Stomach (tissue), 9 donors: ENCODE data around the gene FASTKD3. TPM values are rescaled to one million over a fixed set of nuclear protein-coding genes. Genes with fewer than 3 reads are reported as not detected.

Source experiments
- DNase-seq, 2 donors: peaks; one replicate each; pipeline versions ENCODE4 v3.0.0 to v3.0.0-alpha.2; 2013 to 2019
- H3K27ac ChIP-seq, 5 donors: fragments of 200-600 bp in 4 of 5; sonication (generic) in 4 of 5; one replicate each; pipeline ENCODE4 v1.5.1; 2013 to 2019; ENCODE audit warnings: mild to moderate bottlenecking in 1 of 5, moderate library complexity in 1 of 5
- H3K27me3 ChIP-seq, 3 donors: fragments of 200-600 bp; sonication (generic); one replicate each; pipeline ENCODE4 v1.5.1; 2017 to 2019; ENCODE audit warnings: mixed run types in 1 of 3
- H3K36me3 ChIP-seq, 4 donors: fragments of 200-600 bp; sonication (generic); 1 replicate in 3 of 4; 2 replicates in 1 of 4; pipeline ENCODE4 v1.5.1; 2016 to 2019
- H3K4me1 ChIP-seq, 4 donors: fragments of 200-600 bp; sonication (generic); one replicate each; pipeline ENCODE4 v1.5.1; 2016 to 2019
- H3K4me3 ChIP-seq, 4 donors: fragments of 200-600 bp; sonication (generic) in 3 of 4; one replicate each; pipeline ENCODE4 v1.5.1; 2016 to 2019; ENCODE audit warnings: mild to moderate bottlenecking in 1 of 4
- H3K9me3 ChIP-seq, 4 donors: fragments of 200-600 bp; sonication (generic); one replicate each; pipeline ENCODE4 v1.5.1; 2016 to 2019
- EP300 ChIP-seq: sonication (generic); formaldehyde crosslinking; IDR thresholded peaks from one replicate; pipeline ENCODE4 v1.6.1; 2017; ENCODE audit warnings: antibody characterized with exemption
- POLR2A ChIP-seq, 4 donors: fragments of 450-650 bp; IDR thresholded peaks; one replicate each; pipeline ENCODE4 v1.6.1; 2016; ENCODE audit warnings: antibody characterized with exemption in 4 of 4, control low read depth in 2 of 4, mild to moderate bottlenecking in 1 of 4, moderate library complexity in 1 of 4
- POLR2AphosphoS5 ChIP-seq, 3 donors: sonication (generic); formaldehyde crosslinking; IDR thresholded peaks; one replicate each; pipeline ENCODE4 v1.6.1; 2016; ENCODE audit warnings: antibody characterized with exemption in 3 of 3
- WGBS, 5 donors: extraction: QIAGEN DNeasy Blood & Tissue Kit in 3 of 5; methylation state at CpG; one replicate each; pipeline versions ENCODE4 v1.1.5 to v1.1.7; 2013 to 2018; 5-methylcytosine and 5-hydroxymethylcytosine counted together
- intact Hi-C: fragments of 100-400 bp; cut with DNase I; formaldehyde crosslinking; loops from one replicate; pipeline ENCODE4 v1.15.1; 2023; ENCODE audit warnings: low total_unique reads
- polyA plus RNA-seq, 3 donors: library from polyadenylated mRNA; stranded (reverse); fragments of 200-250 nt; gene quantifications; one replicate each; pipeline ENCODE4 v1.2.3, GENCODE V29; 2013
- total RNA-seq, 5 donors: library from RNA; depleted of rRNA; stranded (reverse); fragments of >200 nt; gene quantifications; one replicate each; pipeline versions ENCODE4 v1.1.0 to v1.2.3, GENCODE V29; 2014 to 2016
- TF ChIP-seq, protein P1 (sequence below), 7 experiments: fragments of 450-650 bp in 4 of 7; fragments of 200-600 bp in 3 of 7; sonication (generic) in 3 of 7; IDR thresholded peaks; one replicate each; pipeline ENCODE4 v1.5.1; 2016 to 2019; ENCODE audit warnings: antibody characterized with exemption in 7 of 7, control low read depth in 2 of 7, mild to moderate bottlenecking in 1 of 7
- donor health status: healthy with polysubstance abuse.
- donor health status: Bipolar disorder and iron deficiency.
- donor health status: healthy.

The FASTKD3 gene
- total and polyA plus RNA-seq, 8 donors, result 0.58 to 13.0 (median 9.9) TPM; not detected in 1

DNA sequence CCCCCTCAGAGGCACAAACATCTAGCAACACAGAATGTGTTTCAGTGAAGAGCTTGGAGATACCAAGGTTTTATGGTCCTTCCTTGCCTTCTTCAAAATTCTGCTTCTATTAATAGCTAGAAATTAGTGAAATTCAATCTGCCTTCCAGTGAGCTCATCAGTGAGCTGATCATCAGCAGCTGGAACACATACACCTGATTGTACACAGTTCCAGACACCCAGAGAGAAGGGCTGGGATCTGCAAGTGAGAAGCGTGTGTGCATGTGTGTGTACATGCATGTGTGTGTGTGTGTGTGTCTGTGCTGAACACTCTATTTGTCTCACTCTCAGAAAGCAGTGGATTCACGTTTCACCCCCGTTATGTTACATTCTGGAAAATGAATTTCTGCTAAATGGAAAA is 46.4 kb downstream of the FASTKD3 start:
- 55 to 84% (median 60%) methylated on average over 3 of the region's 3 CpGs for WGBS, 5 donors

DNA sequence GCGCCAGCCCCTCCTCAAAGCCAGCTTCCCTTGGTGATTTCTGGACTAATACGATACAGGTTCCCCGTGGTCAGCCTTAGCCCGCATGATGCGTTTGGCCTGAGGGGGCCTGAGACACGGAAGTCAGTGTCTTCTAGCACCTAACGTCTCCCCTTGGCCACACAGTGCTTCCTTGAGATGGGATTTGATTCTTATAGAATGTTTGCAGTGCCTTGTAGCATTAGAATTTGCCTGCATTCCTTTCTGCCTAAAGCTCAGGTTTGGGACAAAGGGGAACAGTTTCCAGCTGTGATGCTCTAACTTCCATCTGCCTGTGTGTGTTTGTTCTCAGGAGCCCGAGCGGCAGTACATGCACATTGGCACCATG is 52.3 kb downstream of the FASTKD3 start:
- intact Hi-C loops, result no loop called here
- 41 to 51% (median 45%) methylated on average over 9 of the region's 9 CpGs for WGBS, 5 donors
- Histone ChIP-seq H3K36me3 (peaks cover 0 to 3% (median under 1%) of the 10 kb centered on the region in 4 donors), H3K4me3 (no peak overlapping the region), H3K27me3 (no peaks in the 10 kb centered on the region), H3K9me3 (no peaks in the 10 kb centered on the region), H3K27ac (no peak overlapping the region), H3K4me1 (peaks cover 0 to 8% (median 4%) of the 10 kb centered on the region in 4 donors)
- TF ChIP-seq, protein P1, sequence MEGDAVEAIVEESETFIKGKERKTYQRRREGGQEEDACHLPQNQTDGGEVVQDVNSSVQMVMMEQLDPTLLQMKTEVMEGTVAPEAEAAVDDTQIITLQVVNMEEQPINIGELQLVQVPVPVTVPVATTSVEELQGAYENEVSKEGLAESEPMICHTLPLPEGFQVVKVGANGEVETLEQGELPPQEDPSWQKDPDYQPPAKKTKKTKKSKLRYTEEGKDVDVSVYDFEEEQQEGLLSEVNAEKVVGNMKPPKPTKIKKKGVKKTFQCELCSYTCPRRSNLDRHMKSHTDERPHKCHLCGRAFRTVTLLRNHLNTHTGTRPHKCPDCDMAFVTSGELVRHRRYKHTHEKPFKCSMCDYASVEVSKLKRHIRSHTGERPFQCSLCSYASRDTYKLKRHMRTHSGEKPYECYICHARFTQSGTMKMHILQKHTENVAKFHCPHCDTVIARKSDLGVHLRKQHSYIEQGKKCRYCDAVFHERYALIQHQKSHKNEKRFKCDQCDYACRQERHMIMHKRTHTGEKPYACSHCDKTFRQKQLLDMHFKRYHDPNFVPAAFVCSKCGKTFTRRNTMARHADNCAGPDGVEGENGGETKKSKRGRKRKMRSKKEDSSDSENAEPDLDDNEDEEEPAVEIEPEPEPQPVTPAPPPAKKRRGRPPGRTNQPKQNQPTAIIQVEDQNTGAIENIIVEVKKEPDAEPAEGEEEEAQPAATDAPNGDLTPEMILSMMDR (IDR thresholded peaks at IDR 0.05), result no peak
- no peak for TF ChIP-seq POLR2A (IDR thresholded peaks at IDR 0.05)
- TF ChIP-seq EP300, result no peak
- no peak for TF ChIP-seq POLR2AphosphoS5 (IDR thresholded peaks at IDR 0.05)
- no peak for DNase-seq

More for the DNA sequence above, 46.4 kb downstream of the FASTKD3 start:
- intact Hi-C loops, result no loop called here
- Histone ChIP-seq H3K9me3 (no peaks in the 10 kb centered on the region), H3K27me3 (no peaks in the 10 kb centered on the region), H3K4me1 (no peaks in the 10 kb centered on the region), H3K36me3 (peaks cover 0 to 8% (median 2%) of the 10 kb centered on the region in 4 donors), H3K4me3 (no peak overlapping the region), H3K27ac (no peak overlapping the region)
- DNase-seq, result no peak
- TF ChIP-seq POLR2A (IDR thresholded peaks at IDR 0.05), result no peak
- no peak for TF ChIP-seq POLR2AphosphoS5 (IDR thresholded peaks at IDR 0.05)

DNA sequence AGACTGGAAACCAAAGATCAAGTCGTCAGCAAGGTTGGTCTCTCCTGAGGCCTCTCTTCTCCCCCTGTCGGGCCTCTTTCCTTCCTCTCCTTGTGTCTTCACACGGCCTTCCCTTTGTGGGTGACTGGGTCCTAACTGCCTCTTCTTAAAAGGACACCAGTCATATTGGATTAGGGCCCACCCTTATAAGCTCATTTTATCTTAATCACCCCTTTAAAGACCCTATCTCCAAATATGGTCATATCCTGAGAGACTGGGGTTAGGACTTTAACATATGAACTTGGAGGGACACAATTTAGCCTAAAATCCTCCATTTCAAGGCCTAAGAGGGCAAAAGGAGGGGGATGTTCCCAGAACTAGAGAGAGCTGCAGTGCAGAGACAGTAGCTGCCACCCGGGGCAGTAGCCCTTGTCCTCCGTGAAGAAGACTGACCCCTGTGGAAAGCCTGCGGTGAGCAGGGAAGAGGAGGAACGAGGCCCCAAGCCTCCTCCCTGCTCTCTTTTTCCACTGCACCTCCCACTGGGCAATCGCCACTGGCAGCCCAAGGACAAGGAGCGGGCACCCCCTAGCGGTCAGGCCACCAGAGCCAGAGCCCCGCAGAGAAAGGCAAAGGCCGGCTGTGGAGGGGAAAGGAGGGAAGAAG is 52.8 kb downstream of the FASTKD3 start:
- no peaks in the 10 kb centered on the region for H3K36me3 ChIP-seq
- no peak overlapping the region for H3K4me3 ChIP-seq
- DNase-seq, result peak; percentile 85 to 88
- intact Hi-C loops, result no loop called here
- no peak overlapping the region for H3K27ac ChIP-seq
- no peaks in the 10 kb centered on the region for H3K27me3 ChIP-seq
- no peaks in the 10 kb centered on the region for H3K9me3 ChIP-seq
- no peak for TF ChIP-seq POLR2AphosphoS5 (IDR thresholded peaks at IDR 0.05)
- TF ChIP-seq, protein P1 (IDR thresholded peaks at IDR 0.05), result peak in 5 of 7 experiments; percentile 66 to 83 (median 69)
- H3K4me1 ChIP-seq, result peaks cover 0 to 8% (median 4%) of the 10 kb centered on the region in 4 donors
- WGBS, 5 donors, result 14 to 21% (median 19%) methylated on average over 11 to 12 of the region's 12 CpGs

DNA sequence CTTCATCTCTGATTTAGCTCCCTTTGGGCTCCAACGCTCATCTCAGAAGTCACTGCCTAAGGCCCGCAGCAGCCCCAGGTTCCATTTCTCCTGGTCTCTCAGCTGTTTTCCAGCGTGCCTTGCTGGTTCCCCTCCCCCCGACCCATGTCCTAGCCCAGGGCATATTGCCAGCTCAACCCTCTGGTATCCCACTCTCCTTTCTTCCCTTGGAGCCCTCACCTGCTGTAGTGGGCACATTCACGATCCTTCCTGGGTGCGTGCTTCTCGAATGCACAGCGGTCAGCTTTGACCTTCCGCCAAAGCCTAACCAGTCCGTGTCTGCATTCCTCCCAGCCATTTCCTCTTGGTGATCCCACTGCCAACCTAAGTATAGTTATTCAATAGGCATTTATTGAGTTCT is 54.0 kb downstream of the FASTKD3 start:
- DNase-seq, result no peak
- Histone ChIP-seq H3K27ac (no peak overlapping the region), H3K9me3 (no peaks in the 10 kb centered on the region), H3K4me1 (peaks cover 0 to 8% (median 4%) of the 10 kb centered on the region in 4 donors), H3K4me3 (no peak overlapping the region), H3K27me3 (no peaks in the 10 kb centered on the region), H3K36me3 (no peaks in the 10 kb centered on the region)
- intact Hi-C loops, result no loop called here
- TF ChIP-seq POLR2AphosphoS5 (IDR thresholded peaks at IDR 0.05) (no peak), POLR2A (IDR thresholded peaks at IDR 0.05) (no peak), EP300 (no peak)
- TF ChIP-seq, protein P1 (IDR thresholded peaks at IDR 0.05), result no peak
- WGBS, 5 donors, result 91 to 95% (median 93%) methylated on average over 10 of the region's 10 CpGs

DNA sequence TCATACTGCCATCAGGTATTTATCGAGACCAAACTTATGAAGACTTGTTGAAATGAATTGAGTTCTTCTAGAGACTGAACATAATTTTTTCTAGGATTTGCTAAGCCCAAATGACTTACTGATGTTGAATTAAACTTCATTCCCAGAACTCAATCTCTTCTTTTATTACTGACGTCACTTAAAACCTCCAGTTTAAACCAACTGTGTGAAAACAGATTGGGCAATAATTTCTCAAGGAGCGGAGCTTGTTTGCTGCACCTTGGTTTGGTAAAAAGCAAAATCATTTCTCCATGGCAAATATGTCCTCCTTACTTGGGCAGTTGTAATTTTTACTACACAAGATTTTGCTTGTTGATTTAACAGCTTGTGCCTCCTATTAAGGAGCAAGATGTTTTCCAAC is 55.3 kb downstream of the FASTKD3 start:
- no peak overlapping the region for H3K27ac ChIP-seq
- no peaks in the 10 kb centered on the region for H3K27me3 ChIP-seq
- no peaks in the 10 kb centered on the region for H3K36me3 ChIP-seq
- no peak overlapping the region for H3K4me3 ChIP-seq
- no peak for DNase-seq
- peaks cover 0 to 8% (median 4%) of the 10 kb centered on the region in 4 donors for H3K4me1 ChIP-seq
- WGBS, 5 donors, result 80 to 93% (median 86%) methylated on average over 3 of the region's 3 CpGs
- TF ChIP-seq POLR2AphosphoS5 (IDR thresholded peaks at IDR 0.05), result no peak
- no peak for TF ChIP-seq EP300
- no peak for TF ChIP-seq POLR2A (IDR thresholded peaks at IDR 0.05)
- intact Hi-C loops, result no loop called here
- no peaks in the 10 kb centered on the region for H3K9me3 ChIP-seq
